GM12891 (cell line): ENCODE data around the gene RNU5B-1.

Experiments used
- POLR2A ChIP-seq: IDR thresholded peaks from 2 replicates; pipeline ENCODE4 v1.6.1; 2011; ENCODE audit warnings: low read depth, low read length, control low read depth
- TAF1 ChIP-seq: IDR thresholded peaks from 2 replicates; pipeline ENCODE4 v1.6.1; 2011; ENCODE audit warnings: low read depth, low read length, control low read depth

GRCh38 chr15:65339416-65339815 is 34.9 kb downstream of the RNU5B-1 start:
- TF ChIP-seq POLR2A (no peak), TAF1 (no peak)
